GM23338 (cell line): ENCODE results near the gene PPP2R1A. TPM values are rescaled to one million over a fixed set of nuclear protein-coding genes. Genes with fewer than 3 reads are reported as not detected.

Experiments used
- ATAC-seq: fragments of 200-7000 bp; cut with Tn5 transposase; 3 replicates; pipeline ENCODE4 v1.9.1; 2020
- DNase-seq: peaks from one replicate; pipeline ENCODE4 v3.0.0-alpha.2; 2015; ENCODE audit warnings: low spot score
- H2AFZ ChIP-seq: fragments of 200-600 bp; sonication (generic); 2 replicates; pipeline ENCODE4 v1.8.0; 2016; ENCODE audit warnings: antibody characterized with exemption, mild to moderate bottlenecking, moderate library complexity
- H3F3A ChIP-seq: fragments of 200-600 bp; sonication (generic); replicated peaks from 2 replicates; pipeline ENCODE4 v1.8.0; 2017; ENCODE audit warnings: antibody characterized with exemption, mixed run types, low read depth
- H3K27ac ChIP-seq: fragments of 200-600 bp; sonication (generic); 2 replicates; pipeline ENCODE4 v1.6.1; 2016; ENCODE audit warnings: low read depth
- H3K27me3 ChIP-seq: fragments of 200-600 bp; sonication (generic); 2 replicates; pipeline ENCODE4 v1.8.0; 2016; ENCODE audit warnings: mild to moderate bottlenecking, mixed run types, moderate library complexity; ENCODE audit not compliant: insufficient read depth
- H3K36me3 ChIP-seq: fragments of 200-600 bp; sonication (generic); 2 replicates; pipeline ENCODE4 v1.8.0; 2016; ENCODE audit warnings: mild to moderate bottlenecking; ENCODE audit not compliant: insufficient read depth
- H3K4me1 ChIP-seq: fragments of 200-600 bp; sonication (generic); 2 replicates; pipeline ENCODE4 v1.8.0; 2016; ENCODE audit warnings: mild to moderate bottlenecking, moderate library complexity; ENCODE audit not compliant: insufficient read depth
- H3K4me2 ChIP-seq: fragments of 200-600 bp; sonication (generic); 2 replicates; pipeline ENCODE4 v1.7.1; 2017; ENCODE audit warnings: mixed run types
- H3K4me3 ChIP-seq: fragments of 200-600 bp; sonication (generic); 2 replicates; pipeline ENCODE4 v1.6.1; 2016; ENCODE audit warnings: mixed run types
- H3K79me2 ChIP-seq: fragments of 200-600 bp; sonication (generic); replicated peaks from 2 replicates; pipeline ENCODE4 v1.8.0; 2017; ENCODE audit warnings: mild to moderate bottlenecking; ENCODE audit not compliant: insufficient read depth
- H3K9me2 ChIP-seq: fragments of 200-600 bp; sonication (generic); 2 replicates; pipeline ENCODE4 v1.8.0; 2017; ENCODE audit not compliant: insufficient read depth
- H4K20me1 ChIP-seq: fragments of 200-600 bp; sonication (generic); replicated peaks from 2 replicates; pipeline ENCODE4 v1.8.0; 2017; ENCODE audit warnings: mild to moderate bottlenecking; ENCODE audit not compliant: insufficient read depth
- H3K27ac Mint-ChIP-seq: 2 replicates; pipeline ENCODE4 v1.8.0; 2020; ENCODE audit warnings: inconsistent platforms, mild to moderate bottlenecking, moderate library complexity, mixed read lengths
- H3K27me3 Mint-ChIP-seq: 3 replicates; pipeline ENCODE4 v1.8.0; 2022; ENCODE audit warnings: low read depth, mild to moderate bottlenecking, moderate library complexity, mixed read lengths, inconsistent platforms; ENCODE audit not compliant: insufficient read depth, poor library complexity
- H3K36me3 Mint-ChIP-seq: 3 replicates; pipeline ENCODE4 v1.8.0; 2021; ENCODE audit warnings: low read depth, mild to moderate bottlenecking, inconsistent platforms, moderate library complexity, mixed read lengths
- H3K4me1 Mint-ChIP-seq: 3 replicates; pipeline ENCODE4 v1.8.0; 2020; ENCODE audit warnings: mild to moderate bottlenecking, inconsistent platforms, mixed read lengths
- H3K4me3 Mint-ChIP-seq: 3 replicates; pipeline ENCODE4 v1.8.0; 2021; ENCODE audit warnings: moderate library complexity, mild to moderate bottlenecking, inconsistent platforms, mixed read lengths
- H3K9me3 Mint-ChIP-seq: 3 replicates; pipeline ENCODE4 v1.8.0; 2020; ENCODE audit warnings: moderate library complexity, mild to moderate bottlenecking, inconsistent platforms, mixed read lengths
- CREB1 ChIP-seq: fragments of 250-450 bp; sonication (Bioruptor Pico); IDR thresholded peaks from 2 replicates; pipeline ENCODE4 v1.5.0; 2020; ENCODE audit warnings: low read depth, mild to moderate bottlenecking, moderate library complexity
- EZH2phosphoT487 ChIP-seq: fragments of 200-600 bp; sonication (generic); IDR thresholded peaks from one replicate; pipeline ENCODE4 v1.8.1; 2018; ENCODE audit warnings: antibody characterized with exemption; ENCODE audit not compliant: unreplicated experiment
- NANOG ChIP-seq: IDR thresholded peaks from 2 replicates; pipeline ENCODE4 v1.6.1; 2016; ENCODE audit warnings: antibody characterized with exemption, borderline replicate concordance
- ZNF114 ChIP-seq: fragments of 250-450 bp; sonication (Bioruptor Pico); IDR thresholded peaks from 2 replicates; pipeline ENCODE4 v1.5.0; 2020; ENCODE audit warnings: mild to moderate bottlenecking, moderate library complexity
- ZNF331 ChIP-seq: fragments of 250-450 bp; sonication (Bioruptor Pico); IDR thresholded peaks from 2 replicates; pipeline ENCODE4 v1.5.0; 2020; ENCODE audit warnings: low read depth, mild to moderate bottlenecking, moderate library complexity
- ZNF462 ChIP-seq: fragments of 250-450 bp; sonication (Bioruptor Pico); IDR thresholded peaks from 2 replicates; pipeline ENCODE4 v1.5.0; 2020; ENCODE audit warnings: mild to moderate bottlenecking, moderate library complexity
- polyA plus RNA-seq: library from polyadenylated mRNA; unstranded; fragments of >200 nt; fragmentation: Nextera tagmentation; extraction: Ambion mirVana; gene quantifications from 2 replicates; pipeline ENCODE4 v1.2.1, GENCODE V29; 2016
- total RNA-seq: library from RNA; depleted of rRNA; stranded (reverse); fragments of >200 nt; shearing (Covaris generic); gene quantifications from 2 replicates; pipeline ENCODE4 v1.2.3, GENCODE V29; 2014
- TF ChIP-seq, protein P1 (sequence below): IDR thresholded peaks from 2 replicates; pipeline ENCODE4 v1.6.1; 2016; ENCODE audit warnings: antibody characterized with exemption

PPP2R1A gene
- total and polyA plus RNA-seq, 2 experiments from 2014 or later = 212 to 381 TPM

- no peak for TF ChIP-seq ZNF462 (CRISPR knock-in tag)
- TF ChIP-seq, protein P1, sequence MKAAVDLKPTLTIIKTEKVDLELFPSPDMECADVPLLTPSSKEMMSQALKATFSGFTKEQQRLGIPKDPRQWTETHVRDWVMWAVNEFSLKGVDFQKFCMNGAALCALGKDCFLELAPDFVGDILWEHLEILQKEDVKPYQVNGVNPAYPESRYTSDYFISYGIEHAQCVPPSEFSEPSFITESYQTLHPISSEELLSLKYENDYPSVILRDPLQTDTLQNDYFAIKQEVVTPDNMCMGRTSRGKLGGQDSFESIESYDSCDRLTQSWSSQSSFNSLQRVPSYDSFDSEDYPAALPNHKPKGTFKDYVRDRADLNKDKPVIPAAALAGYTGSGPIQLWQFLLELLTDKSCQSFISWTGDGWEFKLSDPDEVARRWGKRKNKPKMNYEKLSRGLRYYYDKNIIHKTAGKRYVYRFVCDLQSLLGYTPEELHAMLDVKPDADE = no peak
- no peak for TF ChIP-seq NANOG
- TF ChIP-seq ZNF331 = no peak
- no peak for TF ChIP-seq ZNF114 (CRISPR knock-in tag)
These were observed 29.8 kb downstream of the PPP2R1A start (continued) for GRCh38 chr19:52219611-52220010.

- H3K36me3 ChIP-seq = peaks cover 76% of the 10 kb centered on the region
- peaks cover 95% of the 10 kb centered on the region for H3K36me3 Mint-ChIP-seq
- TF ChIP-seq ZNF331 (no peak), CREB1 (CRISPR knock-in tag) (no peak), EZH2phosphoT487 (no peak), ZNF462 (CRISPR knock-in tag) (no peak)
These were observed 31.2 kb downstream of the PPP2R1A start for GRCh38 chr19:52221031-52221430.

More at GRCh38 chr19:52221031-52221430, 31.2 kb downstream of the PPP2R1A start:
- no peaks in the 10 kb centered on the region for H3K4me1 ChIP-seq
- Mint-ChIP-seq H3K4me3 (no peak overlapping the region), H3K27ac (no peak overlapping the region), H3K27me3 (peaks cover 2% of the 10 kb centered on the region), H3K9me3 (no peaks in the 10 kb centered on the region; the same call in 2 of the 3 replicates), H3K4me1 (no peaks in the 10 kb centered on the region)
- DNase-seq (no peak), ATAC-seq (no peak)
- H3K27ac ChIP-seq = no peak overlapping the region
- H3K4me2 ChIP-seq = no peak overlapping the region
- H4K20me1 ChIP-seq = peaks cover 3% of the 10 kb centered on the region; the same call in 1 of the 2 replicates
- no peaks in the 10 kb centered on the region for H3K9me2 ChIP-seq
- H3K27me3 ChIP-seq = no peaks in the 10 kb centered on the region
- H2AFZ ChIP-seq = no peak overlapping the region
- H3F3A ChIP-seq = no peaks in the 10 kb centered on the region
- no peak overlapping the region for H3K4me3 ChIP-seq
- peaks cover 4% of the 10 kb centered on the region; the same call in 1 of the 2 replicates for H3K79me2 ChIP-seq
